ENCODE results near the gene TBC1D12.

TBC1D12 gene

DNA sequence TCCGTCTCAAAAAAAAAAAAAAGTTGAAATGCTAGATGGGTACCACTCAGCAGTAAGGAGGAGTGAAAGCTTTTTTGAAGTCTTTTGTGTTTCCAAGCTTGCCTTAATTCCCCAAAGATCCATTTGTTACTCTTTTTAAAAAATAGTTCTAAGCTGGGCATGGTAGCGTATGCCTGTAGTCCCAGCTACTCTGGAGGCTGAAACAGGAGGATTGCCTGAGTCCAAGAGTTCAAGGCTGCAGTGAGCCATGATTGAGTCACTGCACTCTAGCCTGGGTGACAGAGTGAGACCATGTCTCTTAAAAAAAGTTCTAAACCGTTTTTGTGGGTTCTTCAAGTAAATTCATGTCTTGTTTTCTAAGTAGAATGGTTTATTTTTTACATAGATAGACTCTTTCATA, 5.3 kb downstream of the TBC1D12 start:
- DNase-seq, result no peak

DNA sequence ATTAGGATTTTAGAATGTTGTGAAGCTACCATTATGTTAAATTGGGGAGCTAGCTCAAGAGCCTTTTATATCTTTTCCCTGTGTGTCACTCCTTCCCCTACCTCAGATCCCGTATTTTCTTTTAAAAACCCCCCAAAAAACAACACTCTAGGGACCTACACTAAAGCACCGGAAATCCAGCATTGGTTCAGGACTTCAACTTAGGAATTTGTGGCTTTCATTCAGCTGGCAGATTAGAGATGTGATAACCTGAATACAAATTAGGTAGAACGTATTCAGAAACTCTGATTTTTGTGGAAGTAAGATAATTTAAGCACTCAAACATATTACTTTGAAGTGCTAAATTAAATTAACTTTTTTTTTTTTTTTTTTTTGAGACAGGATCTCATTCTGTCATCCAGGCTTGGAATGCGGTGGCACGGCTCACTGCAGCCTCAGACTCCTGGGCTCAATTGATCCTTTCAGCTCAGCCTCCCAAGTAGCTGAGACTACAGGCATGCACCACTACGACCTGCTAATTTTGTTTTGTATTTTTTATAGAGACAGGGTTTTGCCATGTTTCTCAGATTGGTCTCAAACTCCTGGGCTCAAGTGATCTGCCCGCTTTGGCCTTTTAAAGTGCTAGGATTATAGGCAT, 6.8 kb downstream of the TBC1D12 start:
- no peak for DNase-seq

DNA sequence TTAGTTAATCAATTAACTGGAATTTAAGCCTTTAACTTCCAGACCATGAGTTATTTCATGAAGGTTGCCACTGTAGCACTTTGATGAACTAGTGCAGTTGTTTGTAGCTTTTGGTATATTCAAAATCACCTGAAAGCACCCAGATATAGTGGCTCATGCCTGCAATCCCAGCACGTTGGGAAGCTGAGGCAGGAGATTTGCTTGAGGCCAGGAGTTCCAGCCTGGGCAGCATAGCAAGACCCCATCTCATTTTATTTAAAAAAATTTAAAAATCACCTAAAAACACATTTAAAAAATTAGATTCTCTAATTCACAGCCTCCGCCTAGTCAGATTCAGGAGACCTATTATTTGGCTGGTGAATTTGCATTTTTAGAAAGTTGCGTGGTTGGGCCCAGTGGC, 9.0 kb downstream of the TBC1D12 start:
- no peak for DNase-seq

GRCh38 chr10:94412449-94412848, 10.1 kb downstream of the TBC1D12 start:
- peak; percentile 86 for DNase-seq

DNA sequence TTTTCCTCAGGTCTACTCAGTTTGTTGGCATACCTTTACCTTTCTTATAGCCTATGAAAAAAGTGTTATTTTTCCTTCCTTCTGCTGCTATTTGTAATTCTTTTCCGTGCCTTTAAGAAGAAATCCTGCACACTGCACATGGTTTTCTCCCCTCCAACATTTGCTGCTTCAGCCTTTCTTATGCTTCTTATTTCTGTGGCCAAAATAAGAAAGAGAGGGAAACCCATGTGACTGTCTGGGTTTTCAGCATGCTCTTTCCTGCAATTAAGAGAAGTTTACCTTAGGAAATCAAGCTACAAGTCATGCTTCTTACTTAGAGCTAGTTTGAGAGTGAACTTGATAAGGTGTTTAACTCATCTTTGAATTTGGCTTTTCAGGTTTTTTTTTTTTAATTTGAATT, 11.0 kb downstream of the TBC1D12 start:
- no peak for DNase-seq

- DNase-seq, result no peak
Observed at GRCh38 chr10:94416896-94417295, 14.6 kb downstream of the TBC1D12 start.

GRCh38 chr10:94417321-94417720, 15.0 kb downstream of the TBC1D12 start:
- DNase-seq, result no peak

- DNase-seq, result no peak
Observed at GRCh38 chr10:94420516-94420915, 18.2 kb downstream of the TBC1D12 start.

GRCh38 chr10:94420998-94421528, 18.7 kb downstream of the TBC1D12 start:
- DNase-seq, result no peak

GRCh38 chr10:94423627-94424026, 21.3 kb downstream of the TBC1D12 start:
- DNase-seq, result peak; percentile 40

- no peak for DNase-seq
Observed at GRCh38 chr10:94424714-94425337, 22.5 kb downstream of the TBC1D12 start.

DNA sequence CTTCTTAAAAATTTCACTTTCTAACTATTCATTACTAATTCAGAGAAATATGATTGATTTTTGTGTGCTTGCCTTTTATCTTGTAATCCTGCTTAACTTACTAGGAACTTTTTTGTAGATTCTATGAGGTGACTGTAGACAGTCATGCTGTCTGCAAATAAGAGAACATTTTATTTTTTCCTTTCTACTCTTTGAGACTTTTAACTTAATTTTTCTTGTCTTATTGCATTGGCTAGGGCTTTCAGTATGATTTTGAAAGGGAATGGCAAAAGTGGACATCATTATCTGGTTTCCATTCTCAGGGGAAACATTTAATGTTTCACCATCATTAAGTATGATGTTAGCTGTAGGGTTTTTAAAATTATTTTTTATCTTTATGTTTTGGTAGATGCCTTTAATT, 23.6 kb downstream of the TBC1D12 start:
- DNase-seq, result no peak

DNA sequence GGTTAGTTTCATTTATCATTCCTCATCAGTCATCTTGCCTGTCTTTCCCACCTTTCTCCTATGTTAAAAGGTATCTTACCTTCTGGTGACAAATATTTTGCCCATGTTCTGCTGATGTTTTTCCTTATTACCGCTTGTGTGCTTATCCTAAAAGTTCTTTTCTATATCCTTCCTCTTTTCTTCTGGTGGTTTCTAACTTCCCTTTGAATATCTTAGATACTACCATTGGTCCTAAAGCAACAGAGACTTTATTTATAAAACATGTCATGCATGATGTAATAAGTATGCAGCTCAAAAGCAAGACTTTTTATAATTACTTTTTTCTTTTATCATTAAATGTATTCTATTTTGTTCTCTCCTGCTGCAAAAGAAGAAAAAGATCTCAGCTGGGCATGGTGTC, 24.8 kb downstream of the TBC1D12 start:
- DNase-seq, result no peak

DNA sequence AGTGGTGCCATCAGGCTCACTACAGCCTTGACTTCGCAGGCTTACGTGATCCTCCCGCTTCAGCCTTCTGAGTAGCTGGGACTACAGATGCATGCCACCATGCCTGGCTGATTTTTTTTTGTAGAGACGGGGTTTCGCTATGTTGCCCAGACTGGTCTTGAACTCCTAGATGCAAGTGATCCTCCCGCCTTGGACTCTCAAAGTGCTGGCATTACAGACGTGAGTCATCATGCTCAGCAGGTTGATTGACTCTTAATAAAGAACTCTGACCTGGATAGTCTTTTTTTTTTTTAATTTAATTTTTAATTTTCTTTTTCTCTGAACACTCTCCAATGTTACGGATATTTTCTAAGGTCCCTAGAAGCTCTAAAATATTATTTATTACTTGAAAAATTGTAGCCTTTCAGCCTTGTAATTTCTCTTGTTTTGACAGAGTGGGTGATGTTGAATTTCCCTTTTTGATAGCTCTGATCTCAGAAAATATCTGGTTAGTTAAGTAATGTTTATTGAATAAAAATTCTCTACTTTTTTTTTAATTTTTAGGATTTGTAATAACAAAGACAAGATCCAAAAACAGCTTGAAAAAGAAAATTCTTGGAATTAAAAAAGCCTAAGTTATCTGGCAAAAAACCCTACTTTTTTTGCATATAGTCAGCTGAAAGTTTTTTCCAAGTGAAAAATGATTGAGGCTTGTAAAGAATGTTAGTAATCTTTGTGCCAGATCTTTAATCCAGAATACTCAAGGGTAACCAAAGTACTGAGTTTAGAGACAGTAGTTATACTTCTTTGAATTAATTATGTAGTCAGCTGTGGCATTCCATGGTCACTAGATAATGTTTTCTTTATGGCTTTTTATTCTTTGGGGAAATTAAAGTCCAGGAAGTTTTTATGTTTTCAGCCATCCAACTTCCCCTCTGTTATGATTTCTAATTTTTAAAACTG, 26.7 kb downstream of the TBC1D12 start:
- peak; percentile 92 for DNase-seq

DNA sequence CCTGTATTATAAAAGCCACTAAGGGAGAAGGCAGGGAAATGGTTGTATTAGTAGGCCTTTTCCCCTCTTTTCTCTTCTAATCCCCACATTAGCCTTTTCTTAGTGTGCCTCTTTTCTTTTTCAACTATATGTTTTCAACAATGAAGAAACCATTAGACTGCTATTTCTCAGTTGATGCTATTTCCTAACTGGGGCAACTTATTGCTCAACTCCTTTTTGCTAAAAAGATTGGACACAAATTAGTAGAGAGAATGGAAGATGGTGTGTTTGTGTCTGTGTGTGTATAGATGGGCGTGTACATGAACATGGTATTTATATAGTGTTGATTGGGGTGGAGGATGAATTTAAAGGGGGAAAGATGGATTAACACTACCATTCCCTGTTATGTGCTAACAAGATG, 28.4 kb downstream of the TBC1D12 start:
- DNase-seq, result no peak

- DNase-seq, result no peak
Observed at GRCh38 chr10:94432443-94432842, 30.1 kb downstream of the TBC1D12 start.

GRCh38 chr10:94439275-94439861, 37.0 kb downstream of the TBC1D12 start:
- DNase-seq, result peak; percentile 3

DNA sequence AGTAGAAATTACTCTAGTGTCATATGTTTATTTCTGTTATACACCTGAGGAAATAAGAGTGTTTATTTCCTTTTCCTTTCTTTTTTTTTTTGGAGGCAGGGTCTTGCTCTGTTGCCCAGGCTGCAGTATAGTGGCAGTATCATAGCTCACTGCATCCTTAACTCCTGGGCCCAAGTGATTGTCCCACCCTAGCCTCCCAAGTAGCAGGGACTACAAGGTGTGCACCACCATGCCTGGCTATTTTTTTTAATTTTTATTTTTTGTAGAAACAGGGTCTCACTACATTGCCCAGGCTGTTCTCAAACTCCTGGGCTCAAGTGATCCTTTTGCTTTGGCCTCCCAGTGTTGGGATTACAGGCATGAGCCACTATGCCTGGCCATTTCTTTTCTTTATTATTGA, 37.8 kb downstream of the TBC1D12 start:
- DNase-seq, result no peak

DNA sequence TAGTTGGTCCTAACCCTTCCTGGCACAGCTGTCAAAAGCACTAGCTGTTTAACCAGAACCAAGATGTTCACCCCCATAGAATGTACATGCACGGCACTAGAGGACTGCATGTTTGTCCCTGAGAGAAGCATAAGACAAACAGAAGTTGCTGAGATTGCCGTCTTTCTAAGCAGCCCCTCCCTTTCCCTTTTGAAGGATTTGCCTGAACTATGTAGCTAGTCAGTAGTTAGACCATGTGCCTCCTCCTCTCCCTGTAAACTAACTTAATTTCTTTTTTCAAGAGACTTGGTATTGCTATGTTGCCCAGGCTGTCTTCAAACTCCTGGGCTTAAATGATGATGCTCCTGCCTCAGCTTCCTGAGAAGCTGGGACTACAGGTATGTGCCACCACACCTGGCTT, 40.7 kb downstream of the TBC1D12 start:
- no peak for DNase-seq

DNA sequence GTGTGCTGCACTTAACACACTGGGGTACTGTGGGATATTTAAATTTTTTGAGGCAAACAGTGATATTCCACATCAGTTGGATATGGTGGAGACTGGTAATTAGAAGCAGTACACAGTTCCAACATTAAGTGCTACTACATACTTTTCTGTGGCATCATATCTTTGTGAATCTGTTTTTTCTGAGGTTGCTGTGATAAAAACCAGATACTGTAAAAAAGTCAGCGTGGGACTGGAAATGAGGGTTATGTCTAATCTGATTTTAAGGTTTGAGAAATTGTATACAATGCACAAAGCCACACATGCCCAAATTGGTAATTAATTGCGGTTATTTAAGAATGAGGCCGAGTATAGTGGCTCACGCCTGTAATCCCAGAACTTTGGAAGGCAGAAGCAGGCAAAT, 41.2 kb downstream of the TBC1D12 start:
- no peak for DNase-seq

GRCh38 chr10:94450782-94451181, 48.4 kb downstream of the TBC1D12 start:
- DNase-seq, result no peak

DNA sequence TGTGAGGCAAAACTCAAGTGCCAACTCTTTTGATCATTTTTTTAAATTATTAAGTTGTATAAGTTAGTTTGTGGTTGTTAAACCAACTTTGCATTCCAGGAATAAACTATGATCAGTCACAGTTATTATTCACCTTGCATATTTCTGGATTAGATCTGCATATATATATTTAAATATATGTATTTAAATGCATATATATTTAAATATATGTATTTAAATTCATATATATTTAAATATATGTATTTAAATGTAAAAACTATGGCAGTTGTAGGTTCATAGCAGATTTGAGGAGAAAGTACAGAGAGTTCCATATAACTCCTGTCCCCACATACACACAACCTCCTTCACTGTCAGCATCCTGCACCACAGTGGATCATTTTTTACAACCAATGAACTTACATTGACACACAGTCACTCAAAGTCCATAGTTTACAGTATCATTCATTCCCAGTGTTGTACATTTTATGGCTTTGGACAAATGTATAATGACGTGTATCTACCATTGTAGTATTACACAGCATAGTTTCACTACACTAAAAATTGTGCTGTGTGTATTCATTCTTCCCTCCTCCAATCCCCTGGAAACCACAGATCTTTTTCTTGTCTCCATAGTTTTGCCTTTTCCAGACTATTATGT, 49.7 kb downstream of the TBC1D12 start:
- DNase-seq, result no peak

All from fibroblast of skin of scalp (primary cell).